CD4-positive, alpha-beta T cell treated with Interferon alpha-2 for 1 hour (primary cell): ENCODE results near the gene SLC22A7.

ENCODE experiments used
- DNase-seq, 2 donors: peaks; one replicate each; pipeline ENCODE4 v3.0.0-alpha.2; 2020 to 2022

SLC22A7 gene, protein sequence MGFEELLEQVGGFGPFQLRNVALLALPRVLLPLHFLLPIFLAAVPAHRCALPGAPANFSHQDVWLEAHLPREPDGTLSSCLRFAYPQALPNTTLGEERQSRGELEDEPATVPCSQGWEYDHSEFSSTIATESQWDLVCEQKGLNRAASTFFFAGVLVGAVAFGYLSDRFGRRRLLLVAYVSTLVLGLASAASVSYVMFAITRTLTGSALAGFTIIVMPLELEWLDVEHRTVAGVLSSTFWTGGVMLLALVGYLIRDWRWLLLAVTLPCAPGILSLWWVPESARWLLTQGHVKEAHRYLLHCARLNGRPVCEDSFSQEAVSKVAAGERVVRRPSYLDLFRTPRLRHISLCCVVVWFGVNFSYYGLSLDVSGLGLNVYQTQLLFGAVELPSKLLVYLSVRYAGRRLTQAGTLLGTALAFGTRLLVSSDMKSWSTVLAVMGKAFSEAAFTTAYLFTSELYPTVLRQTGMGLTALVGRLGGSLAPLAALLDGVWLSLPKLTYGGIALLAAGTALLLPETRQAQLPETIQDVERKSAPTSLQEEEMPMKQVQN

GRCh38 chr6:43297644-43298564, at the start of gene SLC22A7:
Gene SLC22A7 (plus strand): TSS chr6:43298260. CDS start chr6:43298359, 99 bp downstream.
- DNase-seq: no peak

- DNase-seq: no peak
Measured at GRCh38 chr6:43248791-43249190, 49.3 kb upstream of the SLC22A7 start.

DNA sequence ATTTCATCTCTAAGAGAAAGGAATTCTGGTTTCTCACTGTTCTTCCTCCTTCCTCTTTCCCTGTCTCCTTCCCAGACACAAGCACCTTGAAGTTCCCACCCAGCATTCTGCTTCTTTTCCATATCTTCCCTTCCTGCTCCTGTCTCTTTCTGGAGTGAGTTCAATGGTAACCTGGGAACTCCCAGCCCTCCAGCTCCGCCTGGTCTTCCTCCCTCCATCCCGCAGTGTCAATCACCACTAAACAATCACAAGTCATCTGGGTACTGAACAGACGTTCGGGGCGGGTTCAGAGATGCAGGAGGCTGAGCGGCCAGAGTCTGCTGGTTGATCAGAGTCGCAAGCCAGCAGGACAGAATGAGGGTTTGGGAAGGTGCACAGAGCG, 47.1 kb upstream of the SLC22A7 start:
- no peak for DNase-seq

GRCh38 chr6:43253401-43253800, 44.7 kb upstream of the SLC22A7 start:
- no peak for DNase-seq

DNA sequence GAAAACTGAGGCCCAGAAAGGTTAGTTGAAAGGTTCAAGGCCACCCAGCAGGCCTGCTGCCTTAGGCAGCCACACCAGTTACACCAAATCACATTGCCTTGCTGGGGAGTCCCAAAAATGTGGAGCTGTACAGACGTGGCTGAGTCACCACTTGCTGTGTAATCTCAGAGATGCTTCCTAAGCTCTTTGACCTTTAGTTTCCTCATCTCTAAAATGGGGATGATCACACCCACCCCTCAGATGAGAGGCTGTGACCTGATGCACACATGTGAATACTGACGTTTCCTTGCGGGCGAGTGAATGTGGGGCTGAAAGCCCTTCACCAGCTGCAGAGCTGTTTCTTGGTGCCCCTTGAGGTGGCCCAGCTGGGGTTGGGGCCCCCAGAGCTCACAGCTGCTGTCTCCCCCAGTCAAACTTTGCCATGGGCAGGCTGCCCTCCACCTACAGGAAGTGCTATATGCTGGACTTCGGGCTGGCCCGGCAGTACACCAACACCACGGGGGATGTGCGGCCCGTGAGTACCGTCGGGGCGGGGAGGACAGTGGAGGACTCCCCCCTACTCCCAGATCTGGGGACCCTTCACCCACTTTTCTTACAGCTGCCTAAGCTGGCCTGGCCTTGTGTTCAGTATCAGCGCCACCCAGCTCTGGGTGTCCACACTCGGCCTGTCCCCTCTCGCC, 43.8 kb upstream of the SLC22A7 start:
- DNase-seq: no peak

- no peak for DNase-seq
Measured at GRCh38 chr6:43254846-43255245, 43.2 kb upstream of the SLC22A7 start.

DNA sequence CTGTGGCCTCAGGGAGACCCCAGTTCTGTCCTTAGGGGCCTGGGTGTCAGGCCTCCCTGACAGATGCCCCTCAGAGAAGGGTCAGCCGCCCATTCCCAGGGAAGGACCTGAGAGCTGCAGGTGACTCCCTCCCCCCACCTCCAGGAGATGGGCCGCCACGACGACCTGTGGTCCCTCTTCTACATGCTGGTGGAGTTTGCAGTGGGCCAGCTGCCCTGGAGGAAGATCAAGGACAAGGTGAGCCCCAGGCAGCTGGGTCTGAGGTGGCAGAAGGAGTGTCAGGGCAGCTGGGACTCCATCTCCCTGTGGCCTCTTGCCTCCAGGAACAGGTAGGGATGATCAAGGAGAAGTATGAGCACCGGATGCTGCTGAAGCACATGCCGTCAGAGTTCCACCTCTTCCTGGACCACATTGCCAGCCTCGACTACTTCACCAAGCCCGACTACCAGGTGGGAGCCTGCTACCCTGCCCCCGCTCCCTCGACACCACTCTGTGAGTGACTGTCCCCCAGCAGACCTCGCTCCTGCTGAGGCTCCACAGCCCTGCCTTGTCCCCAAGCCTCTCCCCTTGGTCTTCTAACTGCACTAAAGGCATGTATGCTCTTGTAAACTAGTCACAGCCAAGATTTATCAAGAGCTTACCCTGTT, 42.5 kb upstream of the SLC22A7 start:
- DNase-seq: no peak

- no peak for DNase-seq
Measured at GRCh38 chr6:43256670-43257366, 41.2 kb upstream of the SLC22A7 start.

GRCh38 chr6:43257367-43258145, 40.5 kb upstream of the SLC22A7 start:
- no peak for DNase-seq

GRCh38 chr6:43258180-43258579, 39.9 kb upstream of the SLC22A7 start:
- DNase-seq: no peak

- no peak for DNase-seq
Measured at GRCh38 chr6:43258807-43259686, 39.0 kb upstream of the SLC22A7 start.

DNA sequence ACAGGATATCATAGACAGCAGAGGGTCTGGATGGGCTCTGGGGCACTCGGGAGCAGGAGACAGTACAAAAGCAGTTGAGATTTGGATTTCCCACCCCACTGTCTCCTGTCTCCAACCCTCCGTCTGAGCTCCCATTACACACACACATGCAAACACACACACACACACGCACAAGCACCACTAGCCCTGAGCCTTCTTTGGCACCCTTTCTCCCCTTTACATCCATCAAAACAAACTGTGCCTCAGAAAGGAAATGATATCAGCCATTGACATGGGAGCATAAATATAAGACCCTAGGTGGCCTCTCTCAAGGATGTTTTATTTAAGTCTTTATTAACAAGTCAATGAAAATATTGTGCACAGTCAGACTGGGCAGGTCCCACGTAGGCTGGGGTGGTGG, 37.3 kb upstream of the SLC22A7 start:
- no peak for DNase-seq

DNA sequence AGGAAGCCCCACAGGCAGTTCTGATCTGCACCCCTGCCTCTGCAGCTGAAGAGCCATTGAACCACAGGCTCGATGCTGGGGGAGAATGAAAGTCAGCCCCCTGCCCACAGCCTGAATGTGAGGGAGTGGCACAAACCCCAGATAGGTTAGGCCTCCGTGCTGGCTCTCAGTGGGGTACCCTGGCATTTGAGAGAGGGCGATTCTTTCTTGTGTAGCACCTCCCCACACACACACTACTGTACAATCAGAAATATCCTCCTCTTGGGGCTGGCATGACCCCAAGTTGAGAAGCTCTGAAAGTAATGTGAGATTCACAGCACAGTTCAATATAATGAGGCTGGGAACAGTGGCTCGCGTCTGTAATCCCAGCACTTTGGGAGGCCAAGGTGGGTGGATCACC, 36.9 kb upstream of the SLC22A7 start:
- DNase-seq: no peak

DNA sequence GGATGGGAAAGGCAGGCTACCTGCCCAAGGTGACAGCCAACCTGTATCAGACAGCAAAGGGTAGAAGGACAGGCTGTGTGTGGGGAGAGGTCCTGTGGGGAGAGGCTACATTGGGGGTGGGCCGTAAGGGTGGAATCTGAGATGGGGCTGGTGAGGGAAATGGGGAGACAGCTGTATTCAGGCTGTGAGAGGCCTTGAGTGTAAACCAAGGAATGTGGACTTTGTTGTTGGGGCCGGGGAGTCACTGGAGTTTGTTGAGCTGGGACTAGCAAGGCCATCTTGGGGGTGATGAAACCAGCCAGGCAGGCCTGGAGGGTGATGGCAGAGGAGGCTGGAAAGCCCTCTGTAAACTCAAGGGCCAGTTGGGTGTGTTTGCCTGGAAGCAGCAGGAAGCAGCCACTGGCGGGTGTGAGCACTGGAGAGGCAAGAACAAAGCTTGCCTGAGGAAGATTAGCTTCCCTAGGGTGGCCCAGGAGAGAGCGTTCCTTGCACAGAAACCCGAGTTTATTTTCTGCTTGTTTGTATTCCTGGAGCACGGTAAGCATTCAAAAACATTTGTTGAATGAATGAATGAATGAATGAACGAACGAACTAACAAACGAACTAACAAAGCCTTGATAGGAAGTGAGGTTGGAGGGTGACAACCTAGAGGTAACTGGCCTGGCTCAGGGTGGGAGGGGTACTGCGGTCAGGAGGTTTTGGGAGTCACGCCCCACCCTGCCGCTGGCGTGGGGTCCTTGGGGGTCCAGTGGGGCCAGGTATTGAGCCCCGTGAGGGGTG, 35.9 kb upstream of the SLC22A7 start:
- DNase-seq: no peak

- DNase-seq: no peak
Measured at GRCh38 chr6:43262780-43263313, 35.2 kb upstream of the SLC22A7 start.

DNA sequence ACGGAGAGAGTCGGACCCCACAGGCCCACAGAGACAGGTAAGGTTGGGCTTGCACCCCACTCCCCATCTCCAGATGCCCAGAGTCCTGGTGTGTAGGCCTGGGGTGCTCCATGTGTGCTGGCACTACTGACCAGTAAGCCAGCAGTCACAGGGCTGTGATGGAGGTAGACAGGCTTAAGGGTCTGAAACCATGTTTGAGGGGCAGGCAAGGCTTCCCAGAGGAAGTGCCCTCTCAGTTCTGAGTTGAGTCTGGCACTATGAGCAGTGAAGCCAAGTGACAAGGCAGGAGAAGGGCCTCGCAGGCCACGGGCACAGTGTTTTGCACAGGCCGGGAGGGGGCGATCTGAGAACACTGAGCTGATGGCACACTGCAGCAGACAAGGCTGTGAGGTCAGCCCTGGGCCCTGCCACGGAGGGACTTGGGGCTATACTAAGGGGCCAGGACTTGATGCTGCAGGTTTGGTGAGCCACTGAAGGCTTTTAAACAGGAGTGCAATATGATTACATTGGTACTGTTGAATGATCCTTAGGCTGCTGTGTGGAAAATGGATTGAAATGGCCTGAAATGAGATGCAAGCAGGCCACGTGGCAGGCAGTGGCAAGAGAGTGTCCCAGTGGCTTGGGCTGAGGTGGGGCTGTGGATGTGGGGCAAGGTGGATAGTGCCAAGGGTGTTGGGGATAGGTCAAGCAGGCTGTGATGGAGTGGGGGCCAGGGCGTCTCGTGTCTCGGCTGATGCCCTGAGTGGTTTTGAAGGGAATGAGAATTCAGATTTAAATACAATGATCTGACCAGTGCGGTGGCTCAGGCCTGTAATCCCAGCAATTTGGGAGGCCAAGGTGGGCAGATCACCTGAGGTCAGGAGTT, 34.5 kb upstream of the SLC22A7 start:
- peak; percentile 78 to 82 for DNase-seq

DNA sequence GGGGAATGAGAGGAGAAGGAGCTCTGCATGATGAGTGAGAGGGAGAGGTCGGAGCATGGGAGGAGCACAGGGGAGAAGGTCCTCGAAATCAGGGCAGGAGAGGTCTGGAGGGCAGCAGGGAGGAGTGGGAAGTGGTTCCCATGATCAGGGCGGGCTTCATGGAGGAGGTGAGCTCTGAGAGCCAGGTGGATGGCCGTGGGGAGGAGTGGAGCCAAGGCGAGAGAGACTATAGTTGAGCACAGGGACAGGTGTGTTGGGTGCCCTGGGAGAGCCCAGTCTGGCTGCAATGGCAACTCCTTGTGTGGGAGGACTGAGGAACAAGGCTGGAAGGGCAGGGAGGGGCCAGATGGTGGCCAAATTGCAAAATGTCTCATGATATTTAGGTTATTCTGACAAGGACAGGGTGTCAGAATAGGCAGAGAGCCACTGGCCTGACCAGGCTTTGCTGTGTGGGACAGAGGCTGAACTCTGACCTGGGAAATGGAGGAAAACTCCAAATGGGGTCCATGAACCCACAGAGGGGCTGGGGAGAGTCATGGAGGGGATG, 33.4 kb upstream of the SLC22A7 start:
- no peak for DNase-seq

DNA sequence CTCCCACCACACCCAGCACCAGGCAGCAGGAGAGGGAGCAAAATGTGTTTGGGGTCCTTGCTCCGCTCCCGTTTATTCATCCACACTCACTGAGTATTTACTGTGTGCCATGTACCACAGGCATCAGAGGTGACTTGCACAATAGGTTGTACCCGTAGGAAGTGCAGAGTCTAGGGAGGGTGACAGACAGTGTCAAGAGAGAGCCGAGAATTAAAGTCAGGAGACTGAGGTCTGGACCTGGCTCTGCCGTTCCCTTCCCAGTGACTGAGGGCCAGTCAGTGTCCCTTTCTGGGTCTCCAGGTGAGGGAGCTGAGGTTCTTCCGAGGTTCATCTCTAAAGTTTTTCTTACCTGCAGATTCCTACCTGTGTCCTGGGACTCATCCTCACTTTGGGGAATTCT, 32.5 kb upstream of the SLC22A7 start:
- DNase-seq: no peak
